ENCODE results near the gene PI4KB.

The PI4KB gene

GRCh38 chr1:151314137-151314875 is 12.9 kb downstream of the PI4KB start:
- no peak overlapping the region for H2AFZ ChIP-seq (ENCODE audit: low read length)
- no peak overlapping the region for H2BK15ac ChIP-seq (ENCODE audit: low read length)
- DNase-seq (ENCODE audit: low spot score) = no peak
- H3K79me1 ChIP-seq (ENCODE audit: low read depth, low read length) = no peaks in the 10 kb centered on the region
- no peak overlapping the region for H3K18ac ChIP-seq (ENCODE audit: low read length)
- H2AK5ac ChIP-seq (ENCODE audit: low read depth, low read length) = no peak overlapping the region
- no peaks in the 10 kb centered on the region for H3K9me3 ChIP-seq (replicated peaks in 1 of 2; ENCODE audit: control insufficient read depth in 2 of 2, insufficient read depth in 1 of 2, low read depth in 1 of 2, low read length in 2 of 2)
- H3K4ac ChIP-seq (ENCODE audit: low read length) = no peak overlapping the region
- no peak overlapping the region for H3K9ac ChIP-seq (ENCODE audit: low read depth, low read length, poor library complexity)
- H3K4me1 ChIP-seq (ENCODE audit: control insufficient read depth in 2 of 2, insufficient read depth in 1 of 2, low read depth in 1 of 2, low read length in 2 of 2) = peaks cover 3 to 13% of the 10 kb centered on the region in 2 donors
- H4K91ac ChIP-seq (ENCODE audit: low read depth, low read length, poor library complexity) = no peak overlapping the region
- no peak overlapping the region for H2BK12ac ChIP-seq (ENCODE audit: low read length)
- H3K23ac ChIP-seq (ENCODE audit: low read depth, low read length, poor library complexity) = no peak overlapping the region
- no peak overlapping the region for H3K14ac ChIP-seq (ENCODE audit: low read length)
- H3K27me3 ChIP-seq (ENCODE audit: control insufficient read depth in 3 of 3, insufficient read depth in 3 of 3, low read depth in 1 of 3, low read length in 3 of 3) = no peaks in the 10 kb centered on the region
- no peak overlapping the region for H2BK120ac ChIP-seq (ENCODE audit: low read depth, low read length)
- H3K36me3 ChIP-seq (replicated peaks in 1 of 2; ENCODE audit: control insufficient read depth in 2 of 2, insufficient read depth in 2 of 2, low read length in 2 of 2) = peaks cover 22 to 82% of the 10 kb centered on the region in 2 donors
- H3K27ac ChIP-seq (replicated peaks; ENCODE audit: low read length) = no peak overlapping the region
- H2BK5ac ChIP-seq (ENCODE audit: low read length) = no peak overlapping the region
- no peak overlapping the region for H4K8ac ChIP-seq (ENCODE audit: low read depth, low read length)
- H3K4me3 ChIP-seq (ENCODE audit: low read length in 2 of 2) = no peak overlapping the region
- no peak overlapping the region for H3K4me2 ChIP-seq (ENCODE audit: insufficient read depth, low read length, poor library complexity, severe bottlenecking)
- WGBS, 2 donors (ENCODE audit: extremely low coverage in 2 of 2, insufficient read length in 2 of 2, insufficient replicate concordance in 1 of 2) = no CpG with 5 or more reads among the region's 3 CpGs

- DNase-seq (ENCODE audit: low spot score) = no peak
- H3K79me1 ChIP-seq (ENCODE audit: low read depth, low read length) = no peaks in the 10 kb centered on the region
- no peak overlapping the region for H2AFZ ChIP-seq (ENCODE audit: low read length)
- H3K18ac ChIP-seq (ENCODE audit: low read length) = no peak overlapping the region
- H2BK120ac ChIP-seq (ENCODE audit: low read depth, low read length) = no peak overlapping the region
- peaks cover 3 to 19% of the 10 kb centered on the region in 2 donors for H3K4me1 ChIP-seq (ENCODE audit: control insufficient read depth in 2 of 2, insufficient read depth in 1 of 2, low read depth in 1 of 2, low read length in 2 of 2)
- no peak overlapping the region for H4K91ac ChIP-seq (ENCODE audit: low read depth, low read length, poor library complexity)
- H3K23ac ChIP-seq (ENCODE audit: low read depth, low read length, poor library complexity) = no peak overlapping the region
- no peak overlapping the region for H3K4me3 ChIP-seq (ENCODE audit: low read length in 2 of 2)
- H3K4ac ChIP-seq (ENCODE audit: low read length) = no peak overlapping the region
- H3K9ac ChIP-seq (ENCODE audit: low read depth, low read length, poor library complexity) = no peak overlapping the region
- H4K8ac ChIP-seq (ENCODE audit: low read depth, low read length) = no peak overlapping the region
- H3K27ac ChIP-seq (replicated peaks; ENCODE audit: low read length) = no peak overlapping the region
- H2AK5ac ChIP-seq (ENCODE audit: low read depth, low read length) = no peak overlapping the region
- no peak overlapping the region for H2BK15ac ChIP-seq (ENCODE audit: low read length)
- no peak overlapping the region for H3K4me2 ChIP-seq (ENCODE audit: insufficient read depth, low read length, poor library complexity, severe bottlenecking)
- no peaks in the 10 kb centered on the region for H3K9me3 ChIP-seq (replicated peaks in 1 of 2; ENCODE audit: control insufficient read depth in 2 of 2, insufficient read depth in 1 of 2, low read depth in 1 of 2, low read length in 2 of 2)
- H2BK5ac ChIP-seq (ENCODE audit: low read length) = no peak overlapping the region
- H3K36me3 ChIP-seq (replicated peaks in 1 of 2; ENCODE audit: control insufficient read depth in 2 of 2, insufficient read depth in 2 of 2, low read length in 2 of 2) = peaks cover 19 to 83% of the 10 kb centered on the region in 2 donors
- H2BK12ac ChIP-seq (ENCODE audit: low read length) = no peak overlapping the region
- no peak overlapping the region for H3K14ac ChIP-seq (ENCODE audit: low read length)
- WGBS, 2 donors (ENCODE audit: extremely low coverage in 2 of 2, insufficient read length in 2 of 2, insufficient replicate concordance in 1 of 2) = no CpG with 5 or more reads among the region's 2 CpGs
- no peaks in the 10 kb centered on the region for H3K27me3 ChIP-seq (ENCODE audit: control insufficient read depth in 3 of 3, insufficient read depth in 3 of 3, low read depth in 1 of 3, low read length in 3 of 3)
These were observed 13.7 kb downstream of the PI4KB start for GRCh38 chr1:151313501-151313900.

- no peak overlapping the region for H4K91ac ChIP-seq (ENCODE audit: low read depth, low read length, poor library complexity)
- H2AK5ac ChIP-seq (ENCODE audit: low read depth, low read length) = no peak overlapping the region
- no peak overlapping the region for H4K8ac ChIP-seq (ENCODE audit: low read depth, low read length)
- no peak overlapping the region for H3K9ac ChIP-seq (ENCODE audit: low read depth, low read length, poor library complexity)
- H3K27me3 ChIP-seq (ENCODE audit: control insufficient read depth in 3 of 3, insufficient read depth in 3 of 3, low read depth in 1 of 3, low read length in 3 of 3) = no peaks in the 10 kb centered on the region
- no peaks in the 10 kb centered on the region for H3K79me1 ChIP-seq (ENCODE audit: low read depth, low read length)
- H3K4ac ChIP-seq (ENCODE audit: low read length) = no peak overlapping the region
- H3K4me3 ChIP-seq (ENCODE audit: low read length in 2 of 2) = no peak overlapping the region
- no peak overlapping the region for H2BK12ac ChIP-seq (ENCODE audit: low read length)
- no peak overlapping the region for H3K23ac ChIP-seq (ENCODE audit: low read depth, low read length, poor library complexity)
- no peak overlapping the region for H3K27ac ChIP-seq (replicated peaks; ENCODE audit: low read length)
- no peak overlapping the region for H2BK15ac ChIP-seq (ENCODE audit: low read length)
- no peak overlapping the region for H2BK5ac ChIP-seq (ENCODE audit: low read length)
- DNase-seq (ENCODE audit: low spot score) = no peak
- peaks cover 3 to 22% of the 10 kb centered on the region in 2 donors for H3K4me1 ChIP-seq (ENCODE audit: control insufficient read depth in 2 of 2, insufficient read depth in 1 of 2, low read depth in 1 of 2, low read length in 2 of 2)
- no peak overlapping the region for H3K4me2 ChIP-seq (ENCODE audit: insufficient read depth, low read length, poor library complexity, severe bottlenecking)
- peaks cover 20 to 88% of the 10 kb centered on the region in 2 donors for H3K36me3 ChIP-seq (replicated peaks in 1 of 2; ENCODE audit: control insufficient read depth in 2 of 2, insufficient read depth in 2 of 2, low read length in 2 of 2)
- no peaks in the 10 kb centered on the region for H3K9me3 ChIP-seq (replicated peaks in 1 of 2; ENCODE audit: control insufficient read depth in 2 of 2, insufficient read depth in 1 of 2, low read depth in 1 of 2, low read length in 2 of 2)
- no peak overlapping the region for H2AFZ ChIP-seq (ENCODE audit: low read length)
- no peak overlapping the region for H3K18ac ChIP-seq (ENCODE audit: low read length)
- no peak overlapping the region for H3K14ac ChIP-seq (ENCODE audit: low read length)
- H2BK120ac ChIP-seq (ENCODE audit: low read depth, low read length) = no peak overlapping the region
- WGBS, 2 donors (ENCODE audit: extremely low coverage in 2 of 2, insufficient read length in 2 of 2, insufficient replicate concordance in 1 of 2) = no CpG with 5 or more reads among the region's 8 CpGs
These were observed 14.4 kb downstream of the PI4KB start for GRCh38 chr1:151312826-151313225.

GRCh38 chr1:151312411-151312810 is 14.8 kb downstream of the PI4KB start:
- H3K4me1 ChIP-seq (ENCODE audit: control insufficient read depth in 2 of 2, insufficient read depth in 1 of 2, low read depth in 1 of 2, low read length in 2 of 2) = peaks cover 3 to 22% of the 10 kb centered on the region in 2 donors
- H2AK5ac ChIP-seq (ENCODE audit: low read depth, low read length) = no peak overlapping the region
- H3K18ac ChIP-seq (ENCODE audit: low read length) = no peak overlapping the region
- no peak overlapping the region for H3K4me2 ChIP-seq (ENCODE audit: insufficient read depth, low read length, poor library complexity, severe bottlenecking)
- no peak overlapping the region for H3K4me3 ChIP-seq (ENCODE audit: low read length in 2 of 2)
- no peak overlapping the region for H2BK120ac ChIP-seq (ENCODE audit: low read depth, low read length)
- DNase-seq (ENCODE audit: low spot score) = no peak
- no peak overlapping the region for H3K4ac ChIP-seq (ENCODE audit: low read length)
- no peak overlapping the region for H2BK5ac ChIP-seq (ENCODE audit: low read length)
- no peaks in the 10 kb centered on the region for H3K79me1 ChIP-seq (ENCODE audit: low read depth, low read length)
- no peak overlapping the region for H4K8ac ChIP-seq (ENCODE audit: low read depth, low read length)
- H3K27me3 ChIP-seq (ENCODE audit: control insufficient read depth in 3 of 3, insufficient read depth in 3 of 3, low read depth in 1 of 3, low read length in 3 of 3) = no peaks in the 10 kb centered on the region
- no peak overlapping the region for H3K9ac ChIP-seq (ENCODE audit: low read depth, low read length, poor library complexity)
- WGBS, 2 donors (ENCODE audit: extremely low coverage in 2 of 2, insufficient read length in 2 of 2, insufficient replicate concordance in 1 of 2) = no CpG with 5 or more reads among the region's 4 CpGs
- H3K23ac ChIP-seq (ENCODE audit: low read depth, low read length, poor library complexity) = no peak overlapping the region
- H3K9me3 ChIP-seq (replicated peaks in 1 of 2; ENCODE audit: control insufficient read depth in 2 of 2, insufficient read depth in 1 of 2, low read depth in 1 of 2, low read length in 2 of 2) = no peaks in the 10 kb centered on the region
- H2AFZ ChIP-seq (ENCODE audit: low read length) = no peak overlapping the region
- H3K14ac ChIP-seq (ENCODE audit: low read length) = no peak overlapping the region
- no peak overlapping the region for H4K91ac ChIP-seq (ENCODE audit: low read depth, low read length, poor library complexity)
- no peak overlapping the region for H2BK12ac ChIP-seq (ENCODE audit: low read length)
- no peak overlapping the region for H2BK15ac ChIP-seq (ENCODE audit: low read length)
- H3K36me3 ChIP-seq (replicated peaks in 1 of 2; ENCODE audit: control insufficient read depth in 2 of 2, insufficient read depth in 2 of 2, low read length in 2 of 2) = peaks cover 24 to 89% of the 10 kb centered on the region in 2 donors
- H3K27ac ChIP-seq (replicated peaks; ENCODE audit: low read length) = no peak overlapping the region

All from neuronal stem cell (in vitro differentiated cells).